Kidney glomerular epithelial cell (primary cell): ENCODE results near the gene SUN1.

Experiments used
- DNase-seq: peaks from one replicate; lab custom pipeline; 2025; lab: John Stamatoyannopoulos, UW

Gene SUN1

GRCh38 chr7:876972-877311 lies 44.7 kb downstream of the SUN1 start:
- no peak for DNase-seq

GRCh38 chr7:877312-878232 lies 45.3 kb downstream of the SUN1 start:
- DNase-seq = no peak

- no peak for DNase-seq
These were observed 46.8 kb downstream of the SUN1 start for GRCh38 chr7:879093-879492.

GRCh38 chr7:879706-880105 lies 47.4 kb downstream of the SUN1 start:
- DNase-seq = no peak

GRCh38 chr7:880450-880849 lies 48.2 kb downstream of the SUN1 start:
- no peak for DNase-seq

- DNase-seq = no peak
These were observed 49.4 kb downstream of the SUN1 start for GRCh38 chr7:881441-882234.

- no peak for DNase-seq
These were observed 50.2 kb downstream of the SUN1 start for GRCh38 chr7:882336-883035.

GRCh38 chr7:883055-884021 lies 51.1 kb downstream of the SUN1 start:
- no peak for DNase-seq

GRCh38 chr7:884191-885003 lies 52.1 kb downstream of the SUN1 start:
- DNase-seq = no peak

GRCh38 chr7:885261-885892 lies 53.1 kb downstream of the SUN1 start:
- no peak for DNase-seq

- no peak for DNase-seq
These were observed 53.8 kb downstream of the SUN1 start for GRCh38 chr7:885893-886625.

GRCh38 chr7:886626-887487 lies 54.6 kb downstream of the SUN1 start:
- no peak for DNase-seq

GRCh38 chr7:887488-887820 lies 55.2 kb downstream of the SUN1 start:
- DNase-seq = no peak

GRCh38 chr7:888081-889024 lies 56.1 kb downstream of the SUN1 start:
- no peak for DNase-seq

GRCh38 chr7:889025-889390 lies 56.7 kb downstream of the SUN1 start:
- DNase-seq = no peak

GRCh38 chr7:889391-889790 lies 57.1 kb downstream of the SUN1 start:
- no peak for DNase-seq

GRCh38 chr7:890868-891267 lies 58.6 kb downstream of the SUN1 start:
- DNase-seq = no peak
